ENCODE measurements around the gene CHST6.
"Not testable (repeated sequence)": the region's sequence is repeated elsewhere in the genome, so short reads cannot be mapped to it uniquely, and the experiment has no call there.

The CHST6 gene

DNA sequence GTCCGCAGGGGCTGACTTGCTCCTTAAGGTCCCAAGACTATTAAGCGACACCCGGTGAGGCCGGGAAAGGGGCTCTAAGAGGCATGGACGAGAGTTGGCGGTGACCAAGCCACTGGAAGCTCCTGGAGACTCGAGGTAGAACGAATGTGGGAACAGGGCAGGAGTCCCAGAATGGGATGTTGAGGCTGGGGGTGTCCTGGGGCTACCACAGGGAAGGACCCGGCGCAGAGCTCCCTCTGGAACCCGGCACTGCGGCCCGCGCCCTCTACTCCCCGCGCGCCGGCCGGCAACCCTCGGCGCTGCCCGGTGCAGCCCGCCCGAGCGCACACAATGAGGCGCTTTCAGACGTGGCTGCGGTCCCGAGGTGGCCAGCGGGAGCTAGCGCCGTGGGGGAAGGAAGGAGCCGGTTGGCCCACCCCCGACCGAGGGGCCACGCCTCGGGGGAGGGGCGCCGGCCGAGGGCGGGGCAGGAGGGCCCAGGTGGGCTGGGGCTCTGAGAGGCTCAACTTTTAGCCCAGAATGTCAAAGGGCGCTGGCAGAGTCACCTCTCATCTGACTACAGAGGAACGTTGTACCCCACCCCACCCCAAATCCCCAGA is at the start of gene CHST6:
CHST6 (minus strand) TSS at position 366 of the 599 bp plus-strand sequence. CDS start 15,613 bp downstream, outside the sequence.
- peak; percentile 76 for DNase-seq

- not testable (repeated sequence) for DNase-seq
These were observed 47.2 kb upstream of the CHST6 start for GRCh38 chr16:75542462-75542861.

- DNase-seq: no peak
These were observed 46.0 kb upstream of the CHST6 start for GRCh38 chr16:75541236-75541635.

DNA sequence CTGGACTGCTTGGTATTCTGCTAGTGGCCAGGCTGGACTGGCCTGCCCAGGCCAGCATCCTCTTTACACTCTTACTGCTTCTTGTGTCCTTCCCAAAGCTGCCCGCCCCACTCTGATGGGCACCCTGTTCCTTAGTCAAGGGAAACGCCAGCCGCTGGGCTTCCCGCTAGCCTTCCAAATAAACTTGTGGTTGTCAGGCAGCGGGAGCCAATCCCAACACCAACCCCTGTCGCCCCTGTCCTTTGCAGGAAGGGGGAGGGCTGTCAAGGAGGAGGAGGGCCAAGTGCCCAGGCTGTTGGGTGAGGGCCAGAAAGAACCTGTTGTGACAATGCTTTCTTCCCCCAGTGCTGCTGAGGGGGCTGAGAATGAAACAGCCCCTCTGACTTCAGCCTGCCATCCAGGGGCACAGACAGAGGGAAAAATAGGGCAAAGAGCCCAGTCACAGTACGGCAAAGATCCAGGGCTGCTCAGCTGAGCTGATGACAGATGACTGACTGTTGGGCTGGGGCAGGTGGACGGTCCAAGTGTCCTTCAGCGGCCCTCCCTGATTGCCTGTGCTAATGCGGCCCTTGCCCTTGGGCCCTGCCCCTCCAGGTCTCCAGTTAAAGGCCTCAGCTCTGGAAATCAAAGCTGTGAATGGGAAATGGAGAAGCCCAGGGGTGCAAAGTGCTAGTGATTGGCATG is 43.8 kb upstream of the CHST6 start:
- not testable (repeated sequence) for DNase-seq

DNA sequence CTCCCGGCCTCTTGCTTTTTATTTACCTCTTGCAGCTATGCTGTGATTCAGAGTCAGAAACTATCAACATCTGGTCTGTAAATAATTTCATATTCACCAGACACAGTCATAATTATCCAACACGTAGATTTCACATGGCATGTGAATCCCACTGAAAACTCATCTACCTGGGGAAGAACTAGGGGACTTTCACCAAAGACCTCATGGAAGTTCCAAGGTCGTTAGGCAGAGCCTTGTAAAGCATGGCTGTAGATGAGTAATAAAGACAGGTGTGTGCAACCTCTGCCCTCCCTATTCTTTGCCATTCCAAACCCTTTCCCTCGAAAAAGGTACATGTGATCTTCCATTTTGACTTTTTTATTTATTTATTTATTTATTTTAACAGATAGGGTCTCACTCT is 42.5 kb upstream of the CHST6 start:
- no peak for DNase-seq

GRCh38 chr16:75535901-75536300 is 40.7 kb upstream of the CHST6 start, which contains the start of gene CHST5:
Gene CHST5, minus strand, starts transcription at chr16:75536108. Its CDS starts 5,724 bp downstream, at chr16:75530384.
- no peak for DNase-seq

DNA sequence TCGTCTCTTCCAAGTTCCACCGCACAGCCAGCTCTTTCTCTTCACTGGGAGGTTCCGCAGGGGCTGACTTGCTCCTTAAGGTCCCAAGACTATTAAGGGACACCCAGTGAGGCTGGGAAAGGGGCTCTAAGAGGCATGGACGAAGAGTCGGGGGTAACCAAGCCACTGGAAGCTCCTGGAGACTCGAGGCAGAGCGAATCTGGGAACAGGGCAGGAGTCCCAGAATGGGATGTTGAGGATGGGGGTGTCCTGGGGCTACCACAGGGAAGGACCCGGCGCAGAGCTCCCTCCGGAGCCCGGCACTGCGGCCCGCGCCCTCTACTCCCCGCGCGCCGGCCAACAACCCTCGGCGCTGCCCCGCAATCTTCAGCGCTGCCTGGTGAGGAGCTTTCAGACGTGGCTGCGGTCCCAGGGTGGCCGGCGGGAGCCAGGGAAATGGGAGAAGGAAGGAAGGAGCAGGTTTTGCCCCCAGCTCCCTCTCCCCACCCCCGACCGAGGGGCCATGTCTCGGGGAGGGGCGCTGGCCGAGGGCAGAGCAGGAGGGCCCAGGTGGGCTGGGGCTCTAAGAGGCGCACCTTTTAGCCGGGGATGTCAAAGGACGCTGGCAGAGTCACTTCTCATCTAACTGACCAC is 40.1 kb upstream of the CHST6 start:
- no peak for DNase-seq

GRCh38 chr16:75534560-75535205 is 39.4 kb upstream of the CHST6 start:
- DNase-seq: no peak

DNA sequence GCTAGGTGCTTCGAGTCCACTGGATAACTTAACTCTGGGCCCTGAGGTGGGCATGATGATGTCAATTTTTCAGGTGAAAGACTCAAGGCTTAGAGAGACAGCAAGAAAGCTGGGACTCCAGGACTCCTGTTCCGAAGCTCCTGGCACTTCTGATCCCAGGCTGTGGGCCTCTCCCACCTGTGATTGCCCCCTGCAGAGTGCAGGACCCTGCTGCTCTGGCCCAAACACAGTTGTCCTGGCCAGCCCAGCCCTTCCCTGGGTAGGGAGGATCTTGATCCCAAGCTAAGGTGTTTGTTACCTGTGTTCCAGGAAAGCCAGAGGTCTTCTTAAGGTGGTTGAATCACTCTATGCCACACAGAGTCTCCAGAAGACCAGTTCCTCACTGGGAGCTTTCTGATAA is 37.5 kb upstream of the CHST6 start:
- no peak for DNase-seq

GRCh38 chr16:75532142-75532765 is 37.0 kb upstream of the CHST6 start:
- no peak for DNase-seq

DNA sequence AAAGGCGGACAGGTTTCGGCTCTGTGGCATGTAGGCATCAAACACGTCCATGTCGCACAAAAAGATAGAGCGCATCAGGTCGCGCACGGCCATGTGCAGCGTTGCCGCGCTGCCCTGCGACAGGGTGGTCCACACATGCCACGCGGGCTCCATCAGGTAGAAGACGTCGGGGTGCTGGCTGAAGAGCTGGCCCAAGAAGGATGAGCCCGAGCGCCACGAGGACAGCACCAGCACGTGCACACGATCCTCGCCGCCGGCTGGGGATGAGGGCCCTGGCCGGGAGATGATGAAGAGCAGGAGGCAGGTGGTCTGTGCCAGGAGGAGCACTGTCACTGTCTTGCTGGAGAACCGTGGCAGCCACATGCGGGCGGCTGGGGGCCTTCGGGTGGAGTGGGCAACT is 34.7 kb upstream of the CHST6 start:
- no peak for DNase-seq

DNA sequence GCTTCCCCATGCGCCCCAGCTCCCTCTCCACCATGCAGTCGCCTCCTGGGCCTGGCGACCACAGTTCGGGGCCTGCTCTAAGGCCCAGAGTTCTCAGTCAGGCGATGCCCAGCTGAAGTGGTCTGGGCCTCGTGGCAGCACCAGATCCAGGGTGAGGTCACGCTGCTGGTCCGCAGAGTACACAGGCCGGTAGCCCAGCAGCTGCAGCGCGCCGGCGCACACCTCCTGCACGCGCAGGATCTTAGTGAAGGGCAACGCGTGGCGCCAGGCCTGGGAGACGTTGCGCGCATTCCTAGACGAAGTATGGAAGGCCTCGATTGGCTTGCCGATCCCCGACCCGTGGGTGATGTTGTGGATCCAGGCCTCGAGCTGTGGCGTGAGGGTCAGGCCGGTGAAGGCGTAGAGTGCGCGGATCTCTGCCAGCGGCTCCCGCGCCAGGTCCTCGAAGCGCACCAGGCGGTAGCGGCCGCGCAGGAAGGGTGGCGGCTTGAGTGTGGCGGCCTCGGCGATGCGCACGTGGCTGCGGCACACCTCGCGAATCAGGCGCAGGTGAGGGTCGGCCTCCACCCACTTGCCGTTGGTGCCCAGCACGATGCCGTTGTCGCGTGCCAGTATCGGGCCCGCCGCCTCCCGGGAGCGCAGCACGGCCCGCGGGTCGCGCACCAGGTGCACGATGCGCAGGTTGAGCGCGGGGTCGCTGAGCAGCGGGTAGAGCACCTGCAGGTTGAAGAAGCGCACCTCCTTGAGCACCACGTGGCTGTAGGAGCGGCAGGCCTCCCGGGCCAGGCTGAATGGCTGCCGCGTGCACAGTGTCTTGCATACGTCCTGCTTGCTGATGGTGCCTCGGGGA is 34.0 kb upstream of the CHST6 start:
- DNase-seq: no peak

DNA sequence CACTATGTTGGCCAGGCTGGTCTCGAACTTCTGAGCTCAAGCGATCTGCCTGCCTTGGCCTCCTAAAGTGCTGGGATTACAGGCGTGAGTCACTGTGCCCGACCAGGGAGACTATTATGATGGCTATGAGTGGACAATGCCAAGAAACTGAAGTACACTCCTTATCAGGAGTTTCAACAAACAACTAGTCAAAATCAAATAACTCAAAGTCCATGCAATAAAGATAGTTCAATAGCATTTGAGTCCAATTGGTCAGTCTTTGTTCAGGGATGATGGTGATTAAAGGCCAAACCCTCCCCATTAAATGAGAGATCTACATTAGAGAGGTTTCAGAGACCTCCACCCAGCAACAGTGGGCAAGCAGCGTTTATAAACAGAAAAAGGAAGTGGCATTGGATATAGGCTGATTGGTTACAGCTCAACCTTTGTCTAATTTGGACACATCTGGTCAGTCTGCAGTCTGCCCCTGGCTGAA is 32.6 kb upstream of the CHST6 start:
- no peak for DNase-seq

DNA sequence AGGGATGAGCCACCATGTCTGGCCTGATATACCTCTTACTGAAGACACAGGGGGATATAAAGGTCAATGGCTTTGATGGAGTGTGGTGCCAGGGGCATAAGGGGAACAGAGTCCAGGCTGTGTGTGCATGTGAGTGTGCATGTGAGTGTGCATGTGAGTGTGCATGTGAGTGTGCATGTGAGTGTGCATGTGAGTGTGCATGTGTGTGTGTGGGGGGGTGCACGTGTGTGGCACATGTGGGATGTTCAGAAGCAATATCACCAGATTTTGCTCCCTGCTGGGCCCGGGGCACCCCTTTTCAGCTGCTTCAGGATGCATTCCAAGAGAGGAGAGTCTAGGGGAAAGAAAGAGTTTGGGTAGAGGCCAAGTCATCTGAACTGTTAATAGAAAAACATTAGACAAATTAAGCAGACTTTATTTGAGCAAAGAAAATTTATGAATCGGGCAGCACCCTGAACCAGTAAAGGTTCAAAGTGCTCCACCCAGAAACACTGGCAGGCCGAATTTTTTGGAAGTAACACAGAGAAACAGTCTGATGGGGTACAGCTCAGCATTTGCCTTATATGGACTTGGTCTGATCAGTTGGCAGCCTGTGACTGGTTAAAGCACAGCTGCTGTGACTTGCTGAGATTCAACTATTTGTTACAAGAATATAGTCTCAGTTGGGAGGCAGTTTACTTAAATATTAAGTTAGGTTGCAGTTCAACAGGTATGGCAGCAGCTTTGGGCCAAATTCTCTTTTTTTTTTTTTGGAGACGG is 31.0 kb upstream of the CHST6 start:
- DNase-seq: no peak

- DNase-seq: no peak
These were observed 23.9 kb upstream of the CHST6 start for GRCh38 chr16:75519175-75519574.

GRCh38 chr16:75516189-75516966 is 21.1 kb upstream of the CHST6 start:
- DNase-seq: peak; percentile 55

GRCh38 chr16:75514296-75514695 is 19.1 kb upstream of the CHST6 start:
- DNase-seq: no peak

DNA sequence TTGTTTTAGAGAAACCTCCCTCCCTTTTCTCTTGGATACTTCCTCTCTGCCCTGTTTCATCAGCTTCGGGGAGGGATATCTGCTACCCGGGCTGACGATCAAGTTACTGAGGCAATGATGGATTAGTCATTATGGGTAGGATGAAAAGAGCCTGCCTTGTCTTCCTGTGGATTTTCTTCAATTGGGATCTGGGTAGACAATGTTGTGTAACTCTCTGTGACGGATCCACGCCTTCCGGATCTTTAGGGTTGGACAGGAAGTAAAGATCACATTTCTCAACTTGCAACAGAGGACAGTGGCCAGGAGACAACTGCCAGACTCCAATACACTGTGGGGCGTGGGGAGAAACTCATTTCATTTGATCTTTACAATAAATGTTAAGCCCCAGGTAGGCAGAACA is 11.3 kb upstream of the CHST6 start:
- DNase-seq: no peak

- no peak for DNase-seq
These were observed 10.9 kb upstream of the CHST6 start for GRCh38 chr16:75506107-75506506.

GRCh38 chr16:75503801-75504200 is 8.6 kb upstream of the CHST6 start:
- DNase-seq: no peak

Measured in right hindlimb (tissue), 1 donor.